Panc1 (cell line): Measurements from ENCODE around the gene C4BPA.

Experiments used
- CTCF ChIP-seq: fragments of 450-650 bp; IDR thresholded peaks from 2 replicates; pipeline ENCODE4 v1.5.1; 2017; ENCODE audit warnings: mild to moderate bottlenecking
- POLR2AphosphoS5 ChIP-seq: IDR thresholded peaks from 2 replicates; pipeline ENCODE4 v1.6.1; 2012; ENCODE audit warnings: mild to moderate bottlenecking, low read depth, low read length, moderate library complexity
- REST ChIP-seq, 2 experiments: IDR thresholded peaks; 2 replicates each; pipeline ENCODE4 v1.6.1; 2011 to 2012; ENCODE audit warnings: low read depth in 2 of 2, control low read depth in 1 of 2, low read length in 1 of 2, mild to moderate bottlenecking in 1 of 2, moderate library complexity in 1 of 2; ENCODE audit not compliant: insufficient read depth in 1 of 2

- TF ChIP-seq CTCF = no peak
- no peak for TF ChIP-seq REST (IDR thresholded peaks at IDR 0.05; ENCODE audit: insufficient read depth in 1 of 2, low read depth in 2 of 2, low read length in 1 of 2)
- no peak for TF ChIP-seq POLR2AphosphoS5
Measured at GRCh38 chr1:207151920-207152319, 47.9 kb downstream of the C4BPA start.
